Mesenteric fat pad (tissue), 1 donor: ENCODE results near the gene GLRB. TPM values are rescaled to one million over a fixed set of nuclear protein-coding genes. Genes with fewer than 3 reads are reported as not detected.
"Not testable (repeated sequence)": the region's sequence is repeated elsewhere in the genome, so short reads cannot be mapped to it uniquely, and the experiment has no call there.

Experiments
- DNase-seq: peaks from one replicate; pipeline ENCODE4 v3.0.0-alpha.2; 2020; ENCODE audit warnings: low spot score
- total RNA-seq: library from RNA; stranded (reverse); fragmentation: NEBNext Ultra II Directional; extraction: Animal tissue kit (Norgen Biotek cat#: 25700); gene quantifications from one replicate; pipeline ENCODE4 v1.2.1, GENCODE V29; 2021
- donor health status: DM: yes; HTN: yes; CAD: no.

GLRB gene
- total RNA-seq, 1 donor from 2014 or later: 3.3 TPM

DNA sequence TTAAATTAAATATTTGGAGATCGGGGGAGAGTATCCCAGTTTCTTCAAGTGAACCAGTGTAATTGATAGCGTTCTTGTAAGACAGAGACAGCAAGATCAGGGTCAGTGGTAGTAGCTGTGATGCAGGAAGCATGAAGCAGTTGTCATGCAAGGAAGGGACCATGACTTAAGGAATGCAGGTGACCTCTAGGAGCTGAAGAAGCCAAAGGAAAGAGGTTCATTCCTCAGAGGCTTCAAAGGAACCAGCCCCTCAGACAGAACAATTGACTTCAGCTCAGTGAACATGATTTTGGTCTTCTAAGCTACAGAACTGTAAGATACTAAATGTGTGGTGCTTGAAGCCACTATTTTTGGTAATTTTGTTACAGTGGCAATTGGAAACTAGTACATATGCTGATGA, 51.6 kb downstream of the GLRB start:
- no peak for DNase-seq

DNA sequence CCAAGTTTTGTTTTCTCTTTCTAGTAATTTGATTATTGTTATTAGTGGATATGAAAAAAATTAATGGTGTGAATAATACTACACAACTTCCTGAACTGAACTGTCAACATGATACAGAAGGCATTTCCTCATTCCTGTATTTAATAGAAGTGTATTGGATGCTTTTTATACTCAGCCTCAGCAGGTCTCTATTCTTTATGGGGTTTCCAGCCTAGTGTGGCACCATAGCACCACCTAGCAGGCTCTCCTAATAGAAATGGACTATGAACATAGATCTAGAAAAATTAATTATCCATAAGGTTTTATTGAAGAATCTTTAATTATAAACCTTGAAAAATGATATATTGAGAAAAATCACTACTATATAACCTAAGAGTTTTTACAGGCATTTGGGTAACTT, 52.4 kb downstream of the GLRB start:
- DNase-seq: no peak

DNA sequence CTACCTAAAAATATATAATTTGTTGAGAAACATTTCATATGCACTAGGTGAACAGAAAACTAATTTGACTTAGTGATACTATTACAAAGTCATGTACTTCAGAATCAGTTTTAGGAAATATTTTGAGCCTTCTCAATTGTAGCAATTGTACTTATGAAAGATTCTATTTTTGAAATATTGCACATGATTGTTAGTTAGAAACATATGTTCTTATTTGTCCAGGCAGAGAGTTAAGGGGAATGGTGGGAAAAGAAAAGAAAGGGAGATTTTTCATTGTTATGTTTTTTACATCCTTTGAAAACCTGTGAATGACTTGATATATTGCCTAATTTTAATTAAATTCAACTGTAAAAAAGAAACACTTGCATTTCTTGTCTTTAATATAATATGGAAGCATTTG, 66.0 kb downstream of the GLRB start:
- no peak for DNase-seq

DNA sequence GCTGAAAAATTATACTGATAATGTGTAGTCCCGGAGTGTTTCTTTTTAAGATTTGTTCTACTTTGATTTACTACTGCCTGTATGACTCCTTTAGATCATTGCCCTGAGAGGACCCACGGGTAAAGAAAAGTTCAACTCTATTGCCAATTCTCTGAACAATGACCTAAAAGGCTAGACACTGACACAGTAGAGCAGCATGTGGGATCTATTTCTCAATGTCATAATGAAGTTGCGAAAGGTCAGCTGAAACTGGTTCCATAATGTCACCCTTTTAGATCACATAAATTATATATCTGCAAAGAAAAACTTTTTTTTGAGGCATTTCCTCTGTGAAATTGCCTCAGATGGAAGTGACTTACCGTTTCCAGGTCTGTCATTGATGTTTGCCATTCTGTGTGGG, 67.4 kb downstream of the GLRB start:
- DNase-seq: no peak

DNA sequence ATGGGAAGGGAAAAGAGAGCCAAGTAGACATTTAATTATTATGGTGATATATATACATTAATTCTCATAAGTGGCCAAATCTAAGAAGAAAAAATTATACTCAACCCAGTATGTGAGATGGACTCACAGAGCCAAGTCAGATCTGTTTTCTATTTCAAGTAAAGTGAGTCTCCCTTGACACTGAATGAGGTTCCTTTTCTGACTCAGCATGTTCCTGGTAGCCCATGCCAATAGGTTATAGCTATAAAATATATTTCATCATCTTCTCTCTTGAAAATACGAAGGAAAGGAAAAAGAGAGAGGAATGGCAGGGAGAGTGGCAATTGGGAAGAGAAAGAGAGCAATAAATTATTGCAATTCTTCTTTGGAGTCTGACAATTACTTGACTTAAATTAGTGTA, 75.8 kb downstream of the GLRB start:
- no peak for DNase-seq

DNA sequence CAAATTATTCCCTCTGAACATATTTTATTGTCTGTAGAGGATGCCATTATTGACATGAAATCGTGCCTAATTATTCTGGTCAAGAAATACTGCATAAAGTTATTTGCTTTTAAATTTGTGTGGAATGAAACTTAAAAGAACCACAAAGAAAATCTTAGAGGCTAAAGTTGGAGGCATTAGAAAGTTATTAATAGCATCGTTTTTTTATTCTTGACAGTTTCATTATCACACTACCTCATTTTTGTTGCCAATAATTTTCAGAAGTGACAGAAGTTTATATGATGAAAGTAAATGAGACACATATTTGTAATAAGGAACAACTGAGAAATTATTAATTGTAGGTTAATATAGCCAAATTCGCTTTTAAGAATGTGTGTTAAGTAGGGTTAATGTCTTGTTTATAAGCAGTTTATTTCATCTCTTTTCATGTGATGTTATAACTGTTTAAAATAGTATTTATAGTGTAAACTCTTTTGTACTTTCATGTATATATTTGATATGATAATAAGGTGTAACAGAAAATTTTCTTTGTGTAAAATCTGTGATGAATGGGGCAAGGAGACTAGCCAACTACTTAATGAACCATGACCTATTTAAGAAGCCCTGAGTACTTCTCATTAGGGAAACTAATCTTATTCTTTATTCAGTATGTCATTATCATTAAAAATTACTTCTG, 90.1 kb downstream of the GLRB start:
- no peak for DNase-seq

DNA sequence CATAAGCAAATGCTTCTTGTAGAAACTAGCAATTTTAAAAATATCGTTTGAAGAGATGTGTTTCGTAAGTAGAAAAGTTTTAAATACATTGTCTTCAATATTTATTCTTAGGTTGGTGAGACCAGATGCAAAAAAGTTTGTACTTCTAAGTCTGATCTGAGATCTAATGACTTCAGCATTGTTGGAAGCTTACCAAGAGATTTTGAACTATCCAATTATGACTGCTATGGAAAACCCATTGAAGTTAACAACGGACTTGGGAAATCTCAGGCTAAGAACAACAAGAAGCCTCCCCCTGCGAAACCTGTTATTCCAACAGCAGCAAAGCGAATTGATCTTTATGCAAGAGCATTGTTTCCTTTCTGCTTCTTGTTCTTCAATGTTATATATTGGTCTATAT, 94.4 kb downstream of the GLRB start:
- no peak for DNase-seq

DNA sequence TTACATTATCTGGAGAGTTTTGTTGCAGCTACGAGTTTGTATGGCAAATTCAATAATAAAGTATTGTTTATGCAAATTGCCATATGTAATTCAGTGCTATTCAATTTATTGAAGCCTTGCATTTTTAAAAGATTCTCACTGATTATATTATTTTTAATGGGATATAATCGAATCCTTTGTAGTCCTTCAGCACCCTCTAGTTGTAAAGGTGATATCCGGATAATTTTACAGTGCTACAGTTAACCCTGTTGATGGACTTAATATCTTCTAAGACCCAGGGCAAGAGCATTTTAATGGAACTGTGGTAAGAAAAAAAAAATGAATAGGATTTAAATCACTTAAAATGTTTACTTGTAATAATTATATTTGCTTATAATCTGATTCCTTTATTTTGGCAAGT, 96.1 kb downstream of the GLRB start:
- DNase-seq: no peak

DNA sequence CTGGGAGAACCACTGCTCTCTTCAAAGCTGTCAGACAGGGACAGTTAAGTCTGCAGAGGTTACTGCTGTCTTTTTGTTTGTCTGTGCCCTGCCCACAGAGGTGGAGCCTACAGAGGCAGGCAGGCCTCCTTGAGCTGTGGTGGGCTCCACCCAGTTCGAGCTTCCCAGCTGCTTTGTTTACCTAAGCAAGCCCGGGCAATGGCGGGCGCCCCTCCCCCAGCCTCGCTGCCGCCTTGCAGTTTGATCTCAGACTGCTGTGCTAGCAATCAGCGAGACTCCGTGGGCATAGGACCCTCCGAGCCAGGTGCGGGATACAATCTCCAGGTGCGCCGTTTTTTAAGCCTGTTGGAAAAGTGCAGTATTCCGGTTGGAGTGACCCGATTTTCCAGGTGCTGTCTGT, 104.3 kb downstream of the GLRB start:
- DNase-seq: not testable (repeated sequence)

DNA sequence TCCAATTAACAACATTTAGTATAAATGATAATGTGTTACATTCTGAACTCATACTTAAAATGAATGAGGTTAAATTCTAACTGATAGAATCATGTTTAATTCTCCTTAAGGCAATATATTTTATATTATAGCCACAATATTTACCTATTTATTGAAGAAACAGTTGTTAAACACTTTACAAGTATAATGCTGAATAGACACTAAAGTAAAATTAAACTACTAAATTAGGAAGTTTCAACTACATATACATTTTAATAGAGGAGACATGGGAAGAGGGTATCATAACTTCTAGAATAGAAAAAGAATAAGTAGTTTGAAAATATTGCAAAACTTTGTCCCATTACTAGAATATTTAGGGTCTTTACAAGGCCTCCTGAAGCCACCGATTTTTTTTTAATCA, 108.3 kb downstream of the GLRB start:
- no peak for DNase-seq

DNA sequence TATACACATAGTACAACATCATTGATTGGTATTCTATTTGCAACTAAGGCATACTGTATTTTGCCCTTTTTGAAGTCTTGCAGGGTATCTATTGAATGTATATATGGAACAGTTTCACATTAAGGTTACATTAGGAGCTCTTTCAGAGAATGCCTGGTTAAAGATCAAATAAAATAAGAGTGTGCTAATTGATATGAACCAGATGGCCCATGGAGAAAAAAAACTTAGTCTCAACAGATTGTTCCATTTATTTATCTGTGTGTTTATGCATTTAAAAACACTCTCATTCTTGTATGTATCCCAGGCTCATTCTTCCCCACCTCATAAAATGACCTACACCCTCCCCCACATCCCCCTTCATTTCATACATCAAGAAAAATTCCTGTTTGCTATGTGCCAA, 109.4 kb downstream of the GLRB start:
- DNase-seq: no peak

DNA sequence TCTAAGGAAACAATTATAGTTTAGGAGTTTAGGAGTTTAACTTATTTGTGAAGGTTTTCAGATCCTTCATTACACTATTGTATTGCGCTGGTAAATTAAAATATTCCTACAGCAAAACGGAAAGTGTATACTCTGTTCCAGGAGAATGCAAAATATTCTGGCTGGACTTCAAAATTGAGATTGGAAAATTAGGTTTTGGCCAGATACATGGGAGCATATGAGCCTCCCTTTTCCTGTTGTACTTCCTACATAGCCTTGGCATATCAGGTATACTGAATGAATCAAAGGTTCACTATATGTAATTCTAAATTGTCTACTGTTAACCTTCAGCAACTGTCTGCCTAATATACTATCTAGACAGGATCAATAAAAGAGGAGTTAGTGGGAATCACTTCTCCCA, 119.4 kb downstream of the GLRB start:
- no peak for DNase-seq

DNA sequence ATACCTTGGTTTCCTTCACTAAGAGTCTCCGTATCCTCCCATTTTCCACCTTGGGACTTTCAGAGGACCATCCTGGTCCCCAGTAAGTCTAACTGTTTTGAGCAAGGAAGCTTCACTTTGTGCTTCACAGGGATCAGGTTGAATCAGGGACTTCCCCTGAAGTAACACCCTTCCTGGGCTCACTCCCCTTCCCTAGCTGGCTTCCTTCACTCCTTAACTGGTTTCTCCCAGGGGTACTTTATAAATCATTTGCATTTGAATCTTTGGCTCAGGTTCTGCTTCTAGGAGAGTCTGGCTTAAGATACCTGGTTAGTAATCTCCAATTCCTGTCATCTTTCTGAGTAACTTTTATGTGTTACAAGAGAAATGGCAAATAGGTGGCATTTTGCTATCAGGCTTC, 120.1 kb downstream of the GLRB start:
- DNase-seq: no peak

DNA sequence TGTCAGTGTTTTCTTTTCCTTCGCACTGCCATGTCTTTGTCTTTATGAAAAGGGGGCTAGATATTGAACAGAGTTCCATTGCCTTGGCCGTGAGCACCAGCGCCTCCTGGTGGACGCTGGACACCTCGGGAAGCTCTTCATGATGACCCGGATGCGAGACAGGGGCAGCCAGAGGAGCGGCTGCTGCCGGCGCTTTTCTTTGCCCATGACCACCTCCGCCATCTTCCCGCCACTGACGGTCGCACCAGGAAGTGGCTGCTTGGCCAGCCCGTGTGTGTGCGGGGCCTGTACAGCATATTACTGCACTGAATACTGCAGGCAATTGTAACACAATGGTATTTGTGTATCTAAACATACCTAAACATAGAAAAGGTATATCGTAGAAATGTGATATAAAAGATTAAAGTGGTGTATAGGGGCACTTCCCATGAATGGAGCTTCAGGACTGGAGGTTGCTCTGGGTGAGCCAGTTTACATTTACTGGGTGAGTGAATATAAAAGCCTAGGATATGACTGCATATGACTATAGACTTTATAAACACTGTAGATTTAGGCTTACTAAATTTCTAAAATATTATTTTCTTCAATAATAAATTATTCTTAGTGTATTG, 128.8 kb downstream of the GLRB start:
- no peak for DNase-seq

DNA sequence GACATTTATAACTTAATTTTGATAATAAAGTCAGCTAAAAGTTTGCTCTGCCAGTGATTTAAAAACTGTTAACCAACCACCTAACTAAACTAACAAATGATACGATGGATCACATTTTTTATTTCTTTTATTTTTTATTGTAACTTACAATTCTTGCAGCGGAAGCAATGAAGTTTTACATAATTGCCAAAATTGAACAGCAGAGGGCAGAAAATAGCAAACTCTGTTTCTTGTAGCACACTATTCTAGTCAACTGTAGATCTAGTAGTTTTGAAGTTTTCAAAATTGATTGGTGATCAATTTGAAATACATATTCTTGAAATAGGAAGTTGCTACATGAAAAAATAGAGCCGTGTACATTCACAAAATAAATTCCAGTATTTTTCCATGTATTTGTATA, 141.8 kb downstream of the GLRB start:
- no peak for DNase-seq

DNA sequence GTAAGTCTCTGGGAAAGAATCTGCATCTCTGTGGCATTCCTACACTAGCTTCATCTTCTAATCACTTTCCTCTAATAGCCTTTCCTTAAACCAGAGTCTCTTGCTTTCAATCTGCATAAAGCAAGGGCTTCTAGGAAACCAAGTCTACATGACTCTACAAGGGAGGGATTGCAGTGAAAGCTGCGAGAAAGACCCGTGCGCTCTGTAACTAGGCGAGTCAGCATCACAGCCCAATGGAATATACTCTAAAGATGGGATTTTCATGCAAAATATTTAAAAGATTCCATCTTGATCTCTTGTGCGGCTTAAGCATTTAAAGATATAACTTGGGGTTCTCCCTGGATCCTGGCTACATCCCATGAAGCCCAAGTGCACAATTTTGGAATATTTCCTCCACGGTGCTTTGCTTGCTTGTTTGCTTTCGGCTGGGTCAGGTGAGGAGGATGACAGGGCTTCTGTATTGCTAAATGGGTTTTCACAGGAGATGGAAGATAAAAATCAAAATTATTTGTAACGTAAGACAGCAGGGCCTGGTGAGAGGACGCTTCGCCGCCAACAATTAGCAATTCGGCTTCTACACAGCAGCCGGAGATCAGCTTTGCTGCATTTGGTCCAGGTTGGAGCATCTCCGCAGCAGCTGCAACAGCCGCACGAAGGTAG, 143.9 kb downstream of the GLRB start:
- no peak for DNase-seq

DNA sequence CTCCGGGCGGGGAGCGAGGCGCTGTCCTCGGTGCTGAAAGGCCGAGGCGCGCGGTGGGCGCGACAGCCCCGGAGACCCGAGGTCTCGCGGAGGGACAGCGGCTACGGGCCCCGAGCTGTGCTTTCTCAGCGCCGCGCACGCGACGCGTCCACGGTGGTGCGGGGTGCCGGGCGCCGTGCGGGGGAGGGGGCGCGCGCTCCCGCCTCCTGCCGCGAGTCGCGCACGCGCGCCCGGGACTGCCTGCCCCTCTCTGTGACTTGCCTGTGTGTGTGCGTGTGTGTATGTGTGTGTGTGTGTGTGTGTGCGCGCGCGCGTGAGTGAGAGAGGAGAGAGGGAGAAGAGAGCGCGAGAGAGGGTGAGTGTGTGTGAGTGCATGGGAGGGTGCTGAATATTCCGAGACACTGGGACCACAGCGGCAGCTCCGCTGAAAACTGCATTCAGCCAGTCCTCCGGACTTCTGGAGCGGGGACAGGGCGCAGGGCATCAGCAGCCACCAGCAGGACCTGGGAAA, 144.5 kb downstream of the GLRB start, which contains the start of gene GRIA2:
Gene GRIA2 (plus strand): TSS at position 358 of the 511 bp plus-strand sequence. CDS start 315 bp downstream, outside the sequence.
- DNase-seq: no peak

DNA sequence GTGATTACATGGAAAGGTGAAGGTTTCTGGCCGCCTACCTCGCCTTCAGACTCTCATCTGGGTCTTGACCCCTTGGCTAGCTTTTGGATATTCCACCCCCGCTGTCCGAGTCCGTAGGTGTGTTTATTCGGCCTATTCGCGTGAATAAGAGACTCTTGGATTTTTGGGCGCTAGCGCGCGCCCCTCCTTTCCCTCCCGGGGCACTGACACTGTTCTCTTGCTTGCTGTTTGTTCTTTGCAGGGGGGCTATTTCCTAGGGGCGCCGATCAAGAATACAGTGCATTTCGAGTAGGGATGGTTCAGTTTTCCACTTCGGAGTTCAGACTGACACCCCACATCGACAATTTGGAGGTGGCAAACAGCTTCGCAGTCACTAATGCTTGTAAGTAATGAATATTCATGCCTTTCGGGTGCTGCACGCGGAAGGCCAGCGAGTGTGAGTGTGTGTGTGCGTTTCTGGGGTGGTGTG, 145.5 kb downstream of the GLRB start:
- no peak for DNase-seq
